Urothelium cell line (cell line): ENCODE measurements around the gene ISG15.
"Not testable (repeated sequence)": the region's sequence is repeated elsewhere in the genome, so short reads cannot be mapped to it uniquely, and the experiment has no call there.

Source experiments
- DNase-seq: peaks from one replicate; pipeline ENCODE4 v3.0.0; 2011; ENCODE audit warnings: low spot score, mixed read lengths
- FAIRE-seq: peaks from 2 replicates; lab custom pipeline; 2011; peaks lifted over from hg19 to GRCh38; lab: Jason Lieb, UNC

ISG15 gene

DNA sequence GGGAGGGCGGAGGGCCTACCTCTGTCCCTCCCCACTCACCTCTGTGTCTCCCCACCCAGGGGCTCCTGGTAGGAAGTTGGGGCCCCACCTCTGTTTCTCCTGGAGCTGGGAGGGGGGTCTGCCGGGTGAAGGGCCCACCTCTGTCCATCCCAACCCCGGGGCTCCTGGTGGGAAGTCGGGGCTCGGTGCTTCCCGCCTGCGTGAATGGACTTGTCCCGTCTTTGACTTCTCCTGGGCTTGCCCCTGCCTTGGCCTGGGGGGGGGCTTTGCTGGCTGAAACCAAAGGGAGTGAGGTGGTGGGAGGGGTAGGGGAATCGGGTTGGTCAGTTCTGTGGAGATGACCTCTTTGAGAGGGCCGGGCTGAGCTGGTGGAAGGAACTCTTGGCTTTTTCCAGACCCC lies 12.4 kb downstream of the ISG15 start:
- DNase-seq, result no peak
- FAIRE-seq, result no peak

- FAIRE-seq (no peak), DNase-seq (no peak)
Observed at GRCh38 chr1:1026599-1027413, 13.5 kb downstream of the ISG15 start.

DNA sequence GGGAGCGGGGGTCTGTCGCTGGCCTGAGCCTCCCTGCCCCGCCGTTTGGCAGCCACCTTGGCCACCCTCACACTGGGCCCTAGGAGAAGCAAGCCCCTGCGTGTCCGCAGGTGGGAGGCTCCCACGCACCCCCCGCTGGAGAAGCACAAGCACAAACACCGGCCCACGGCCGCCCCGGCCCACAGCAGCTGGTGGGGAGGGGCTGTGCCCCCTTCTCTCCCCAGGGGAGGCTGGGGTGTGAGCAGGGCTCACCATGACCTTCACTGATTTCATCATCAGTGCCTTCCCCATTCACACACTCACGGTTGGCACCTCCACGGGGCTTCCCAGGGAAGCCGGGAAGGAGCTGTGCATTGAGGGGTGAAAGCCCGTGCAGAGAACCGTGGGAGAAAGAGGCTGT lies 14.5 kb downstream of the ISG15 start:
- no peak for DNase-seq
- FAIRE-seq, result no peak

DNA sequence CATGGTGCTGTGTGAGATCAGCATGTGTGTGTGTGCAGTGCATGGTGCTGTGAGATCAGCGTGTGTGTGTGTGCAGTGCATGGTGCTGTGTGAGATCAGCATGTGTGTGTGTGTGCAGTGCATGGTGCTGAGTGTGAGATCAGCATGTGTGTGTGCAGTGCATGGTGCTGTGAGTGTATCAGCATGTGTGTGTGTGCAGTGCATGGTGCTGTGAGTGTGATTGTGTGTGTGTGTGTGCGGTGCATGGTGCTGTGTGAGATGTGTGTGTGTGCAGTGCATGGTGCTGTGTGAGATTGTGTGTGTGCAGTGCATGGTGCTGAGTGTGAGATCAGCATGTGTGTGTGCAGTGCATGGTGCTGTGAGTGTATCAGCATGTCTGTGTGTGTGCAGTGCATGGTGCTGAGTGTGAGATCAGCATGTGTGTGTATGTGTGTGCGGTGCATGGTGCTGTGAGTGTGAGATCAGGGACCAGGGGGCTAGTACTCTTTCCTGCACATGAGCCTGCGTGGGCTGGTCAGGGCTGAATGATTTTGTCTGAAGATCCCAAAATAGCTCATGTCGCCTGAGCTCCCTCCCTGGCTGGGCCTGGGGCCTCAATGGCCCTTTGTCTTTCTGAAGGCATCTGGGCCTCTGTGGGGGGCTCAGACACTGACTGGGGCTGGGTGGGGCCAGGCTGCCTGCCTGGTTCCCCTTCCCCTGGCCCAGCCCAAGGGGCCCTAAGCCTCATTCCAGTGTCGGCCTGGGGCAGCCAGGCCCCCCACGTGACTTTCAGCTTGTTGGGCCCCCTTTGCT lies 17.8 kb downstream of the ISG15 start:
- FAIRE-seq, result peak; percentile 79
- not testable (repeated sequence) for DNase-seq

- no peak for FAIRE-seq
- no peak for DNase-seq
Observed at GRCh38 chr1:1031659-1032235, 18.4 kb downstream of the ISG15 start.

GRCh38 chr1:1032424-1032823 lies 19.1 kb downstream of the ISG15 start:
- FAIRE-seq (no peak), DNase-seq (no peak)

GRCh38 chr1:1033009-1033587 lies 19.8 kb downstream of the ISG15 start:
- DNase-seq, result no peak
- FAIRE-seq, result no peak

- FAIRE-seq, result no peak
- no peak for DNase-seq
Observed at GRCh38 chr1:1033731-1034438, 20.6 kb downstream of the ISG15 start.

- no peak for FAIRE-seq
- DNase-seq, result no peak
Observed at GRCh38 chr1:1034439-1034781, 21.1 kb downstream of the ISG15 start.

DNA sequence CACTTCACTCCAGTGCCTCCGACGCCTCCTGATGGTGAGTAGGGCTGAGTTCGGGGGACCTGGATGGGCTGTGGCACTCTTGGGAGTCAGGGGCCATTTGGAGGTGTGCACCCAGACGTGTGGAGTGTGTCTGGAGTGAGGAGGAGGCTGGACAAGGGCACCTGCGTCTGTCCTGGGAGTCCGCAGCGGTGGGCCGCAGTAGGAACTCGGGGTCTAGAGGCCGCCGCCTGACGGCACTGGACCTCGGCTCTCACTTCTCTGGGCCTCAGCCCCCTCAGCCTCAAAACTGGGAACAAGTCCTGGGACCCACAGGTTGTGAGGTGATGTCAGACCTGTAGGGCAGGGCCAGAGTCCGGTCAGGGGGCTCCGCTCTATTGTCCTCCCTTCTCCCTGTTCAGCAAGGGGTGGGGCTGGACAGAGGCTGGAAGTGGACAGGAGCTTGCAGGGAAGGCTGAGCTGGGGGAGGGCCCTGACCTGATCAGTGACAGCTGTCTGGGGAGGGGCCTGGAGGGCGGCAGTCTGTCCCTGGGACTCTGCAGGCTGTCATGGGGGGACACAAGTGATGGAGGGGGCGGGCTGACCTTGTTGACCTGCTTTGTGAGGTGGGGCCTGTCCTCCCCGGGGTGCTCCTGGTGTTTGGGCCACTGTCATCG lies 22.1 kb downstream of the ISG15 start:
- DNase-seq, result no peak
- no peak for FAIRE-seq

DNA sequence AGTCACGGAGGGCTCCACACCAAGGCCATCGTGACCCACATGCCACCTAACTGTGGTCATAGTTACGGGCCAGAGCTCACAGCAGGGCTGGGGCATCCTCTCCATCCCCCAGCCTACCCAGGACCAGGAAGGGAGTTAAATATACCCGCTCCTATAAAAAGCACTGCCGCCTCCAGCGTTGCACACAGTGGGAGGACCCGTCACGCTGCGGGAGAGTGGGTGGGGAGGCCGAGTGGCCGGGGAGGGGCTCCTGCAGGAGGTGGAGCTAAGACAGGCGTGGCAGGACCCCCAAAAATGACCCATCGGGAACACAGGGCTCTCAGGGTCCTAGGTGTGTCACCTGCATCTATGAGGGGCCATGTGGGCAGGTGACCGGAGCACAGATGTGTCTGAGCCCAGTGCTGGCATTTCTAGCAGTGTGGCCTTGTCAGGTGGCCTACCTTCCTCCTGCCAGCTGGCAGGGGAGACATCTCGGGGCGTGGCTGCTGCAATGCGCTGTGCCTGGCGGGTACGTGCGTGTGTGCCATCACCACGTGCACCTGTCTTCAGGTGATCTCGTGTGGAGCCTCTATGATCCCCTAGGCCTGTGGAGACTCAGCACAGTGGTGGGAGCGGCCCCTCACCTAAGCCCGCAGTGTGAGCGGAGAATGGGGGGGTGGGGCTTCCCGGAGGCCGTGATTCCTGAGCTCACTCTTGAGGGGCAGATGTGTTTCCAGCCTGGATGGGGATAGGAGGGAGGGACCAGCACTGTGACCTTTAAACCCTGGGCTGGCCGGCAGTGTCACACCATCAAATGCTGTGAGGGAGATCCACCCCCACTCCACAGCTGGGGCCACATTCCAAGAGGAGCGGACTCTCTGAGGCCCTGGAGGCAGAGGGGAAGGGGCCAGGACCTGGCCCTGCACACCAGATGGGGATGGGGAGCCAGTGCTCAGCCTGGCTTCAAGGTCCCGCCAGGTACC lies 24.4 kb downstream of the ISG15 start:
- DNase-seq (no peak), FAIRE-seq (no peak)

- DNase-seq (no peak), FAIRE-seq (no peak)
Observed at GRCh38 chr1:1038694-1039093, 25.4 kb downstream of the ISG15 start.

- DNase-seq, result no peak
- FAIRE-seq, result no peak
Observed at GRCh38 chr1:1039145-1039910, 26.0 kb downstream of the ISG15 start.

DNA sequence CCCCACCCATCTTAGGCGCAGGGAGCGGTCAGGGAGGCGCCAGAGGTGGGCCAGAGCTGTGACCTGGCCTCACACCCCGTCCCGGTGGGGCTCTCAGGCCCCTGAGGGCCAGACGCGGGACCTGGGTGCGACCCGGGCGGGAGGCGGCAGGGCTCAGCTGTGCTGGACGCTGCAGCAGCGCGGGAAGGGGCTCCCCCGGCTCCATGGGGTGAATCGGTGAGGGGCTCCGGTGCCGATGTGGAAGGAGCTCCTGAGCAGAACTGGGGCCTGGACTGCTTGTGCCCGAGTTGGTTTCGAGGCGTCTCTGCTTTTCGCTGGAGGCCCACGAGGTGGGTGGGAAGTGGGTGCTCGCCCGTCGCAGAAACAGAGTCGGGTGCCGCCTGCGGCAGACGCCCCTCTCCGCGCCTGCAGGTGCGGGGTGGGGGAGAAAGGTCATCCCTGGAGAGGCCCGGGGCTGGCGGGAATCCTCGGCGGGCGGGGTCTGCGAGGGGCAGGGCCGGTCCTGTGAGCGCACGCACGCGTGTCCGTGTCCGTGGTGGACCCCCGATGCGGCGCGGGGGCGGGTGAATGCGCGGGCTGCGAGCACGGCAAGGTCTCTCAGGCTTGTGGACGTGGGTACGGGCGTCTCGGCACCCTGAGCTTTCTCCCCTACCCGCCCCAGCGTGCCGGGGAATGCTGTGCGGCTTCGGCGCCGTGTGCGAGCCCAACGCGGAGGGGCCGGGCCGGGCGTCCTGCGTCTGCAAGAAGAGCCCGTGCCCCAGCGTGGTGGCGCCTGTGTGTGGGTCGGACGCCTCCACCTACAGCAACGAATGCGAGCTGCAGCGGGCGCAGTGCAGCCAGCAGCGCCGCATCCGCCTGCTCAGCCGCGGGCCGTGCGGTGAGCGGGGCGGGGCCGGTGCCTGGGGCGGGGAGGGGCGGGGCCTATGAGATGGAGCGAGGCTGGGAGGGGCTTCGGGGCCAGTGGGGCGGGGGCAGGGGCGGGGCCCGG lies 27.0 kb downstream of the ISG15 start:
- FAIRE-seq, result no peak
- DNase-seq, result peak; percentile 57

DNA sequence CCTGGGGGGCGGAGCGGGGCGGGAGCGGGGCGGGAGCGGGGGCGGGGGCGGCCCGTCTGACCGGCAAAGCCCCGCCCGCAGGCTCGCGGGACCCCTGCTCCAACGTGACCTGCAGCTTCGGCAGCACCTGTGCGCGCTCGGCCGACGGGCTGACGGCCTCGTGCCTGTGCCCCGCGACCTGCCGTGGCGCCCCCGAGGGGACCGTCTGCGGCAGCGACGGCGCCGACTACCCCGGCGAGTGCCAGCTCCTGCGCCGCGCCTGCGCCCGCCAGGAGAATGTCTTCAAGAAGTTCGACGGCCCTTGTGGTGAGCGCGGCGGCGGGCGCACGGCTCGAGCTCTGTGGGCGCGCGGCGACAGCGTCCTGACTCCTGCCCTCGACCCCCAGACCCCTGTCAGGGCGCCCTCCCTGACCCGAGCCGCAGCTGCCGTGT lies 27.8 kb downstream of the ISG15 start:
- FAIRE-seq, result no peak
- DNase-seq, result no peak

DNA sequence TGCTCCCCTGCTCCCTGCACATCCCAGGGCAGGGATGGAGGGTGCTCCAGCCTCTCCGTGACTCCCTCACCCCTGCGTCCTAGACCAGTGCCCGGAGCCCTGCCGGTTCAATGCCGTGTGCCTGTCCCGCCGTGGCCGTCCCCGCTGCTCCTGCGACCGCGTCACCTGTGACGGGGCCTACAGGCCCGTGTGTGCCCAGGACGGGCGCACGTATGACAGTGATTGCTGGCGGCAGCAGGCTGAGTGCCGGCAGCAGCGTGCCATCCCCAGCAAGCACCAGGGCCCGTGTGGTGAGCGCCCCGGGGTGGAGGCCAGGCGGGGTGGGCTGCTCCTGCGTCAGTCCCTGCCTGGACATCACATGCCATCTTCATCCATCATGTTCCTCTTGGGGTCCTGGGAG lies 28.6 kb downstream of the ISG15 start:
- DNase-seq (no peak), FAIRE-seq (no peak)

- FAIRE-seq, result no peak
- no peak for DNase-seq
Observed at GRCh38 chr1:1042835-1043234, 29.5 kb downstream of the ISG15 start.
